Fibroblast of lung (primary cell): ENCODE data around the gene LUC7L. TPM values are rescaled to one million over a fixed set of nuclear protein-coding genes. Genes with fewer than 3 reads are reported as not detected.

Experiments
- DNase-seq, 2 donors: peaks; one replicate each; pipeline versions ENCODE4 v3.0.0 to v3.0.0-alpha.2; 2010; ENCODE audit warnings: low read depth in 2 of 2
- H2AFZ ChIP-seq: 2 replicates; pipeline ENCODE4 v1.5.1; 2012; ENCODE audit warnings: low read length, control low read depth, inconsistent platforms
- H3K27ac ChIP-seq: 2 replicates; pipeline ENCODE4 v1.5.1; 2011; ENCODE audit warnings: low read length, control low read depth; ENCODE audit not compliant: insufficient read depth
- H3K27me3 ChIP-seq: 2 replicates; pipeline ENCODE4 v1.5.1; 2011; ENCODE audit warnings: mild to moderate bottlenecking, low read length; ENCODE audit not compliant: control insufficient read depth, insufficient read depth
- H3K36me3 ChIP-seq: 2 replicates; pipeline ENCODE4 v1.5.1; 2011; ENCODE audit warnings: low read length; ENCODE audit not compliant: control insufficient read depth, insufficient read depth
- H3K4me1 ChIP-seq: 2 replicates; pipeline ENCODE4 v1.5.1; 2011; ENCODE audit warnings: low read length; ENCODE audit not compliant: control insufficient read depth, insufficient read depth; ENCODE audit errors: extremely low read depth
- H3K4me2 ChIP-seq: 2 replicates; pipeline ENCODE4 v1.5.1; 2011; ENCODE audit warnings: low read length, control low read depth; ENCODE audit not compliant: insufficient read depth; ENCODE audit errors: extremely low read depth
- H3K4me3 ChIP-seq, 4 experiments: fragments of 200-600 bp in 1 of 4; sonication (generic) in 1 of 4; replicated peaks in 1 of 4; 2 replicates each; pipeline ENCODE4 v1.5.1; 2011 to 2016; ENCODE audit warnings: low read length in 4 of 4, low read depth in 3 of 4, mild to moderate bottlenecking in 3 of 4, control low read depth in 2 of 4, inconsistent platforms in 1 of 4, mixed read lengths in 1 of 4; ENCODE audit not compliant: insufficient read depth in 1 of 4; ENCODE audit errors: control extremely low read depth in 1 of 4
- H3K79me2 ChIP-seq: 2 replicates; pipeline ENCODE4 v1.5.1; 2012; ENCODE audit warnings: mild to moderate bottlenecking, low read length, inconsistent platforms; ENCODE audit not compliant: control insufficient read depth, insufficient read depth
- H3K9ac ChIP-seq: 2 replicates; pipeline ENCODE4 v1.5.1; 2011; ENCODE audit warnings: mild to moderate bottlenecking, low read length, control low read depth; ENCODE audit not compliant: insufficient read depth
- H3K9me3 ChIP-seq: 2 replicates; pipeline ENCODE4 v1.5.1; 2012; ENCODE audit warnings: low read depth, low read length; ENCODE audit not compliant: control insufficient read depth, insufficient read depth
- H4K20me1 ChIP-seq: 2 replicates; pipeline ENCODE4 v1.5.1; 2011; ENCODE audit warnings: low read length; ENCODE audit not compliant: control insufficient read depth, insufficient read depth; ENCODE audit errors: extremely low read depth
- EZH2 ChIP-seq: IDR thresholded peaks from 2 replicates; pipeline ENCODE4 v1.5.1; 2012; ENCODE audit warnings: low read length, control low read depth, mild to moderate bottlenecking; ENCODE audit errors: missing control alignments
- polyA plus RNA-seq, 2 donors: library from polyadenylated mRNA; depleted of rRNA in 1 of 2; stranded (reverse) in 1 of 2; unstranded in 1 of 2; fragments of >200 nt; gene quantifications; 2 replicates each; pipeline ENCODE4 v1.2.1, GENCODE V29; 2011 to 2012; ENCODE audit warnings: missing spikeins in 1 of 2
- total RNA-seq: library from RNA; depleted of rRNA; stranded (reverse); fragments of >200 nt; gene quantifications from 2 replicates; pipeline ENCODE4 v1.2.1, GENCODE V29; 2014
- TF ChIP-seq, protein P1 (sequence below), 2 donors: IDR thresholded peaks in 1 of 2; conservative IDR thresholded peaks in 1 of 2; 1 replicate in 1 of 2; 2 replicates in 1 of 2; pipeline ENCODE4 v1.5.1; 2011 to 2012; ENCODE audit warnings: low read length in 2 of 2, control low read depth in 1 of 2, inconsistent platforms in 1 of 2, low read depth in 1 of 2, mild to moderate bottlenecking in 1 of 2

Gene LUC7L
- total and polyA plus RNA-seq, 2 donors (not counting 1 experiment from before 2014, with no cell fraction given): 30.9 to 38.0 TPM

DNA sequence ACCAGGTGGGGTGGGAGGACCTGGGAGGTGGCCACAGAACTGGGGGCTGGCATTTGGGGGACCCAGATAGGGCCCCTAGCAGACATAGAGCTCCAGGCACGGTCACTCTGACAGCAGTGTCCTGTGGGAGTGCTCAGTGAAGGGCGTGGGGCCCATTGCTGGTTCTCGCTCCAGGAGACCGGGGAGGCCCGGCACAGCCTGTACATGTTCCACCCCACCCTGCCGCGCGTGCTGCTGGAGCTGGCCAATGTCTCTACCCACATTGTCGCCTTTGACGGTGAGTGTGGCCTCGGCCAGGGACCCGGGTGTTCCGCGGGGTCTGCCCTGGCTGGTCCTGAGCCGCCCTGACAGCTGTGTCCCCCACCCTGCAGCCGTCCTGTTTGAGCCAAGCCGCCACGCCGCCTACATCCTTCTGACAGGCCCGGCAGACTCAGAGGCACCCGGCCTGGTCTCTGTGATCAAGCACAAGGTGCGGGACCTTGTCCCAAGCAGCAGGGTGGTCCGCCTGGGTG lies 35.2 kb upstream of the LUC7L start:
- H3K4me2 ChIP-seq: no peak overlapping the region
- H3K36me3 ChIP-seq: peaks cover 6% of the 10 kb centered on the region
- H3K27ac ChIP-seq: no peak overlapping the region
- H3K4me3 ChIP-seq: no peak overlapping the region
- no peaks in the 10 kb centered on the region for H3K4me1 ChIP-seq
- H4K20me1 ChIP-seq: no peaks in the 10 kb centered on the region
- no peak for DNase-seq
- H3K9ac ChIP-seq: no peak overlapping the region
- H2AFZ ChIP-seq: no peak overlapping the region
- H3K79me2 ChIP-seq: no peaks in the 10 kb centered on the region
- H3K9me3 ChIP-seq: no peaks in the 10 kb centered on the region
- no peaks in the 10 kb centered on the region for H3K27me3 ChIP-seq
- TF ChIP-seq, protein P1, sequence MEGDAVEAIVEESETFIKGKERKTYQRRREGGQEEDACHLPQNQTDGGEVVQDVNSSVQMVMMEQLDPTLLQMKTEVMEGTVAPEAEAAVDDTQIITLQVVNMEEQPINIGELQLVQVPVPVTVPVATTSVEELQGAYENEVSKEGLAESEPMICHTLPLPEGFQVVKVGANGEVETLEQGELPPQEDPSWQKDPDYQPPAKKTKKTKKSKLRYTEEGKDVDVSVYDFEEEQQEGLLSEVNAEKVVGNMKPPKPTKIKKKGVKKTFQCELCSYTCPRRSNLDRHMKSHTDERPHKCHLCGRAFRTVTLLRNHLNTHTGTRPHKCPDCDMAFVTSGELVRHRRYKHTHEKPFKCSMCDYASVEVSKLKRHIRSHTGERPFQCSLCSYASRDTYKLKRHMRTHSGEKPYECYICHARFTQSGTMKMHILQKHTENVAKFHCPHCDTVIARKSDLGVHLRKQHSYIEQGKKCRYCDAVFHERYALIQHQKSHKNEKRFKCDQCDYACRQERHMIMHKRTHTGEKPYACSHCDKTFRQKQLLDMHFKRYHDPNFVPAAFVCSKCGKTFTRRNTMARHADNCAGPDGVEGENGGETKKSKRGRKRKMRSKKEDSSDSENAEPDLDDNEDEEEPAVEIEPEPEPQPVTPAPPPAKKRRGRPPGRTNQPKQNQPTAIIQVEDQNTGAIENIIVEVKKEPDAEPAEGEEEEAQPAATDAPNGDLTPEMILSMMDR (conservative IDR thresholded peaks at IDR 0.05 in 1 of 2, IDR thresholded peaks at IDR 0.05 in 1 of 2; ENCODE audit: low read depth in 1 of 2, low read length in 2 of 2): no peak
- no peak for TF ChIP-seq EZH2

DNA sequence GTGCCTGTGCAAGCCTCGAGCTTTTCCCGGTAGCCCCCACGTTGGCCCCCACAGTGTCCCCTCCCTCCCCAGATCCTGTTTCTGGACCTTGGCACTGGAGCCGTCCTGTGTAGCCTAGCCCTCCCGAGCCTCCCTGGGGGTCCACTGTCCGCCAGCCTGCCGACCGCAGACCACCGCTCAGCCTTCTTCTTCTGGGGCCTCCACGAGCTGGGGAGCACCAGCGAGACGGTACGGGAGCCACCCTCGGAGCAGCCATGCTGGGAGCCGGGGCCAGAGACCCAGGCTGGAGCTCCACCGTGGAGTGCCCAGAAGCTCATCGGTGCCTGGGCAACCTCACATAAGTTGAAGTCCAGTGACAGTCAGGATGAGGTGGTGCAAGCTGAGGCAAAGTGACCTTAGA lies 34.7 kb upstream of the LUC7L start:
- no peak for DNase-seq
- H3K9ac ChIP-seq: no peak overlapping the region
- H3K36me3 ChIP-seq: peaks cover 6% of the 10 kb centered on the region
- H3K79me2 ChIP-seq: no peaks in the 10 kb centered on the region
- no peak overlapping the region for H3K4me3 ChIP-seq
- no peaks in the 10 kb centered on the region for H3K4me1 ChIP-seq
- TF ChIP-seq, protein P1 (conservative IDR thresholded peaks at IDR 0.05 in 1 of 2, IDR thresholded peaks at IDR 0.05 in 1 of 2; ENCODE audit: low read depth in 1 of 2, low read length in 2 of 2): no peak
- TF ChIP-seq EZH2: no peak
- H3K9me3 ChIP-seq: no peaks in the 10 kb centered on the region
- no peak overlapping the region for H3K4me2 ChIP-seq
- no peaks in the 10 kb centered on the region for H3K27me3 ChIP-seq
- no peak overlapping the region for H3K27ac ChIP-seq
- no peaks in the 10 kb centered on the region for H4K20me1 ChIP-seq
- H2AFZ ChIP-seq: no peak overlapping the region

DNA sequence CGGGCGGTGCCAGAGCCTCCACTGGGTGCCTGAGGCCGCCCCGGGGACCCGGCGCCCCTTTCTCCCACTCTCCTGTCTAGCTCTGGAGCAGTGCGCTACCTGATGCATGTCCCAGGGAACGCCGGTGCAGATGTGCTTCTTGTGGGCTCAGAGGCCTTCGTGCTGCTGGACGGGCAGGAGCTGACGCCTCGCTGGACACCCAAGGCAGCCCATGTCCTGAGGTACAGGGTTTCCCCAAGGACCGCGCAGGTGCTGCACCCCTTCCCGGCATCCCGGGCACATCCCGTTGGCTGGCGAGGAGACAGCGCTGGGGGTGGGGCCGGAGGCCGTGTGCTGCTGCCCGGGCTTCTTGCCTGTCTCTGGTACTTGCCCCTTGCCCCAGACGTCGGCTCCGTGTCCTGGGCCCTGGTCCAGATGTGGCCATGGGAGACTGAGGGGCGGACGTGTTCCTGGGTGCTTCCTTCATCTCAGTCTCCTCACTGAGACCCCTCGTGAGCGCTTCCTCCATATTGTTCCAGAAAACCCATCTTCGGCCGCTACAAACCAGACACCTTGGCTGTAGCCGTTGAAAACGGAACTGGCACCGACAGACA lies 34.0 kb upstream of the LUC7L start:
- Histone ChIP-seq H3K27me3 (no peaks in the 10 kb centered on the region), H3K9me3 (no peaks in the 10 kb centered on the region), H3K79me2 (no peaks in the 10 kb centered on the region), H3K4me1 (no peaks in the 10 kb centered on the region), H3K27ac (no peak overlapping the region), H3K4me3 (no peak overlapping the region), H3K4me2 (no peak overlapping the region), H4K20me1 (no peaks in the 10 kb centered on the region), H3K9ac (no peak overlapping the region), H3K36me3 (peaks cover 6% of the 10 kb centered on the region), H2AFZ (no peak overlapping the region)
- TF ChIP-seq, protein P1 (conservative IDR thresholded peaks at IDR 0.05 in 1 of 2, IDR thresholded peaks at IDR 0.05 in 1 of 2; ENCODE audit: low read depth in 1 of 2, low read length in 2 of 2): no peak
- TF ChIP-seq EZH2: no peak
- no peak for DNase-seq
